Smooth muscle cell (in vitro differentiated cells): Measurements from ENCODE around the gene LRFN3. TPM values are rescaled to one million over a fixed set of nuclear protein-coding genes. Genes with fewer than 3 reads are reported as not detected.

ENCODE experiments used
- DNase-seq: peaks from one replicate; lab custom pipeline; 2025; ENCODE audit not compliant: unreplicated experiment; lab: John Stamatoyannopoulos, UW
- H2AFZ ChIP-seq: fragments of 200-600 bp; sonication (generic); 2 replicates; pipeline ENCODE4 v1.6.0; 2016; ENCODE audit warnings: antibody characterized with exemption, low read depth, mild to moderate bottlenecking
- H3F3A ChIP-seq: fragments of 200-600 bp; sonication (generic); 2 replicates; pipeline ENCODE4 v1.6.0; 2017; ENCODE audit warnings: antibody characterized with exemption, low read depth
- H3K27ac ChIP-seq: fragments of 200-600 bp; sonication (generic); 2 replicates; pipeline ENCODE4 v1.5.1; 2016; ENCODE audit warnings: low read depth, mild to moderate bottlenecking
- H3K27me3 ChIP-seq: fragments of 200-600 bp; sonication (generic); 2 replicates; pipeline ENCODE4 v1.6.1; 2016; ENCODE audit warnings: low read depth, mild to moderate bottlenecking
- H3K36me3 ChIP-seq: fragments of 200-600 bp; sonication (generic); 2 replicates; pipeline ENCODE4 v1.5.1; 2016; ENCODE audit warnings: low read depth
- H3K4me1 ChIP-seq: fragments of 200-600 bp; sonication (generic); 2 replicates; pipeline ENCODE4 v1.5.1; 2016; ENCODE audit warnings: low read depth
- H3K4me2 ChIP-seq: fragments of 200-600 bp; sonication (generic); 2 replicates; pipeline ENCODE4 v1.6.0; 2016; ENCODE audit warnings: mild to moderate bottlenecking
- H3K4me3 ChIP-seq: fragments of 200-600 bp; sonication (generic); 2 replicates; pipeline ENCODE4 v1.5.1; 2016; ENCODE audit warnings: mild to moderate bottlenecking
- H3K79me2 ChIP-seq: fragments of 200-600 bp; sonication (generic); 2 replicates; pipeline ENCODE4 v1.6.0; 2016; ENCODE audit warnings: low read depth, mild to moderate bottlenecking
- H3K9ac ChIP-seq: fragments of 200-600 bp; sonication (generic); 2 replicates; pipeline ENCODE4 v1.6.0; 2016; ENCODE audit warnings: low read depth
- H3K9me3 ChIP-seq: fragments of 200-600 bp; sonication (generic); replicated peaks from 2 replicates; pipeline ENCODE4 v1.5.1; 2016; ENCODE audit warnings: low read depth
- H4K20me1 ChIP-seq: fragments of 200-600 bp; sonication (generic); 2 replicates; pipeline ENCODE4 v1.6.0; 2016; ENCODE audit warnings: low read depth
- WGBS: methylation state at CpG from one replicate; pipeline ENCODE4 v1.1.7; 2016; ENCODE audit warnings: low lambda C conversion rate; 5-methylcytosine and 5-hydroxymethylcytosine counted together
- polyA plus RNA-seq: library from polyadenylated mRNA; unstranded; fragments of >200 nt; fragmentation: Nextera tagmentation; extraction: Ambion mirVana; gene quantifications from 2 replicates; pipeline ENCODE4 v1.2.1, GENCODE V29; 2016
- total RNA-seq: library from RNA; depleted of rRNA; stranded (reverse); fragments of >200 nt; gene quantifications from 2 replicates; pipeline ENCODE4 v1.2.3, GENCODE V29; 2014
- TF ChIP-seq, protein P1 (sequence below): fragments of 200-600 bp; sonication (generic); IDR thresholded peaks from 2 replicates; pipeline ENCODE4 v1.5.1; 2017; ENCODE audit warnings: borderline replicate concordance, mild to moderate bottlenecking, antibody characterized with exemption; ENCODE audit not compliant: insufficient read depth, poor library complexity, severe bottlenecking

The LRFN3 gene
- total and polyA plus RNA-seq, 2 experiments from 2014 or later, result 6.2 to 15.5 TPM

GRCh38 chr19:35911790-35912189 lies 24.4 kb upstream of the LRFN3 start:
- no peaks in the 10 kb centered on the region for H3K27me3 ChIP-seq
- H3K4me3 ChIP-seq, result no peak overlapping the region
- no peaks in the 10 kb centered on the region for H4K20me1 ChIP-seq
- H3K36me3 ChIP-seq, result no peaks in the 10 kb centered on the region
- TF ChIP-seq, protein P1, sequence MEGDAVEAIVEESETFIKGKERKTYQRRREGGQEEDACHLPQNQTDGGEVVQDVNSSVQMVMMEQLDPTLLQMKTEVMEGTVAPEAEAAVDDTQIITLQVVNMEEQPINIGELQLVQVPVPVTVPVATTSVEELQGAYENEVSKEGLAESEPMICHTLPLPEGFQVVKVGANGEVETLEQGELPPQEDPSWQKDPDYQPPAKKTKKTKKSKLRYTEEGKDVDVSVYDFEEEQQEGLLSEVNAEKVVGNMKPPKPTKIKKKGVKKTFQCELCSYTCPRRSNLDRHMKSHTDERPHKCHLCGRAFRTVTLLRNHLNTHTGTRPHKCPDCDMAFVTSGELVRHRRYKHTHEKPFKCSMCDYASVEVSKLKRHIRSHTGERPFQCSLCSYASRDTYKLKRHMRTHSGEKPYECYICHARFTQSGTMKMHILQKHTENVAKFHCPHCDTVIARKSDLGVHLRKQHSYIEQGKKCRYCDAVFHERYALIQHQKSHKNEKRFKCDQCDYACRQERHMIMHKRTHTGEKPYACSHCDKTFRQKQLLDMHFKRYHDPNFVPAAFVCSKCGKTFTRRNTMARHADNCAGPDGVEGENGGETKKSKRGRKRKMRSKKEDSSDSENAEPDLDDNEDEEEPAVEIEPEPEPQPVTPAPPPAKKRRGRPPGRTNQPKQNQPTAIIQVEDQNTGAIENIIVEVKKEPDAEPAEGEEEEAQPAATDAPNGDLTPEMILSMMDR, result no peak
- no peak overlapping the region for H3K4me2 ChIP-seq
- H3K79me2 ChIP-seq, result no peaks in the 10 kb centered on the region
- H3K9me3 ChIP-seq, result no peaks in the 10 kb centered on the region
- no peak overlapping the region for H3K27ac ChIP-seq
- WGBS, result 89% methylated on average over 5 of the region's 5 CpGs
- H2AFZ ChIP-seq, result no peak overlapping the region
- no peak for DNase-seq
- H3K4me1 ChIP-seq, result no peaks in the 10 kb centered on the region
- no peaks in the 10 kb centered on the region for H3F3A ChIP-seq
- no peak overlapping the region for H3K9ac ChIP-seq

DNA sequence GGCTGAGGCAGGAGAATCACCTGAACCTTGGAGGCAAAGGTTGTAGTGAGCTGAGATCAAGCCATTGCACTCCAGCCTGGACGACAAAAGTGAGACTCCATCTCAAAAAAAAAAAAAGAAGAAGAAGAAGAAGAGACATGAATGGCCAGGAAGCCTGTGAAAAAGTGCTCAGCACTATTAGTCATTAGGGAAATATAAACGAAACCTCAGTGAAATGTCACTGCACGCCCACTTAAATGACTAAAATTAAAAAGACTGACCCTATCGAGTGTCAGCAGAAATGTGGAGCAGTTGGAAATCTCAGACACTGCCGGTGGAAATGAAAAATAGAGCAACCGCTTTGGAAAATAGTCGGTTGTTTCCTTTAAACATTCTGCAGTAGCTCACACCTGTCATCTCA lies 22.6 kb upstream of the LRFN3 start:
- no peak overlapping the region for H3K4me2 ChIP-seq
- WGBS, result 36% methylated on average over 7 of the region's 7 CpGs
- no peak overlapping the region for H3K4me3 ChIP-seq
- no peaks in the 10 kb centered on the region for H3K36me3 ChIP-seq
- no peaks in the 10 kb centered on the region for H3K27me3 ChIP-seq
- no peaks in the 10 kb centered on the region for H3K79me2 ChIP-seq
- no peak overlapping the region for H2AFZ ChIP-seq
- TF ChIP-seq, protein P1, result no peak
- no peaks in the 10 kb centered on the region for H3F3A ChIP-seq
- no peaks in the 10 kb centered on the region for H4K20me1 ChIP-seq
- H3K9me3 ChIP-seq, result no peaks in the 10 kb centered on the region
- H3K9ac ChIP-seq, result no peak overlapping the region
- DNase-seq, result no peak
- H3K27ac ChIP-seq, result no peak overlapping the region
- no peaks in the 10 kb centered on the region for H3K4me1 ChIP-seq

GRCh38 chr19:35915443-35915842 lies 20.7 kb upstream of the LRFN3 start:
- no peak overlapping the region for H3K4me3 ChIP-seq
- 76% methylated on average over 3 of the region's 3 CpGs for WGBS
- no peaks in the 10 kb centered on the region for H3F3A ChIP-seq
- H3K4me1 ChIP-seq, result no peaks in the 10 kb centered on the region
- no peak overlapping the region for H3K4me2 ChIP-seq
- no peaks in the 10 kb centered on the region for H3K9me3 ChIP-seq
- TF ChIP-seq, protein P1, result no peak
- H3K79me2 ChIP-seq, result no peaks in the 10 kb centered on the region
- H3K36me3 ChIP-seq, result no peaks in the 10 kb centered on the region
- H3K27ac ChIP-seq, result no peak overlapping the region
- no peak overlapping the region for H3K9ac ChIP-seq
- H2AFZ ChIP-seq, result no peak overlapping the region
- DNase-seq, result no peak
- no peaks in the 10 kb centered on the region for H4K20me1 ChIP-seq
- no peaks in the 10 kb centered on the region for H3K27me3 ChIP-seq

DNA sequence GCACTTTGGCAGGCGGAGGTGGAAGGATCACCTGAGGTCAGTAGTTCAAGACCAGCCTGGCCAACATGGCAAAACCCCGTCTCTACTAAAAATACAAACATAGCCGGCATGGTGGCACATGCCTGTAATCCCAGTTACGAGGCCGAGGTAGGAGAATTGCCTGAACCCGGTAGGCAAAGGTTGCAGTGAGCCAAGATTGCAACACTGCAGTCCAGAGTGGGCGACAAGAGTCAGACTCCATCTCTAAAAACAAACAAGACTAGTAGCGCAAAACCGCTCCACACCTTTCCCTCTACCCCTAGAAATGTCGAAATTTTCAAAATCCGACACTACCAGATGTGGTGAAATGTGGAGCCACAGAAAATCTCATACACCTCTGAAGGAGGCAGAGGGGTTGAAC lies 16.9 kb upstream of the LRFN3 start:
- Histone ChIP-seq H4K20me1 (no peaks in the 10 kb centered on the region), H3K79me2 (no peaks in the 10 kb centered on the region), H3K4me3 (no peak overlapping the region), H3K27me3 (no peaks in the 10 kb centered on the region), H3K36me3 (no peaks in the 10 kb centered on the region), H3K4me1 (no peaks in the 10 kb centered on the region), H3K4me2 (no peak overlapping the region), H3K9ac (no peak overlapping the region), H3K9me3 (no peaks in the 10 kb centered on the region), H2AFZ (no peak overlapping the region), H3K27ac (no peak overlapping the region), H3F3A (no peaks in the 10 kb centered on the region)
- TF ChIP-seq, protein P1, result no peak
- WGBS, result 90% methylated on average over 11 of the region's 11 CpGs
- DNase-seq, result no peak
